ENCODE results near the gene CYSLTR1. TPM values are rescaled to one million over a fixed set of nuclear protein-coding genes. Genes with fewer than 3 reads are reported as not detected.
"Not testable (repeated sequence)": the region's sequence is repeated elsewhere in the genome, so short reads cannot be mapped to it uniquely, and the experiment has no call there.

CYSLTR1 gene
- polyA plus RNA-seq, 6 donors from 2014 or later: 39.5 to 58.7 (median 50.2) TPM

- peaks cover 0 to 16% of the 10 kb centered on the region in 2 donors for H3K36me3 Mint-ChIP-seq
- peaks cover 35 to 75% (median 59%) of the 10 kb centered on the region in 3 donors for H3K4me1 Mint-ChIP-seq
- H3K27me3 Mint-ChIP-seq: no peaks in the 10 kb centered on the region
- H3K4me3 Mint-ChIP-seq: peak overlapping the region in 2 of 8 donors; percentile 15 to 65
- H3K9me3 Mint-ChIP-seq: peaks cover 0 to 13% (median 0%) of the 10 kb centered on the region in 7 donors
- ATAC-seq (ENCODE audit: low read depth in 2 of 2) (no peak), DNase-seq (no peak)
- H3K27ac Mint-ChIP-seq: peak overlapping the region in 1 of 6 donors; percentile 65
These were observed 11.1 kb downstream of the CYSLTR1 start for GRCh38 chrX:78316265-78316664.

DNA sequence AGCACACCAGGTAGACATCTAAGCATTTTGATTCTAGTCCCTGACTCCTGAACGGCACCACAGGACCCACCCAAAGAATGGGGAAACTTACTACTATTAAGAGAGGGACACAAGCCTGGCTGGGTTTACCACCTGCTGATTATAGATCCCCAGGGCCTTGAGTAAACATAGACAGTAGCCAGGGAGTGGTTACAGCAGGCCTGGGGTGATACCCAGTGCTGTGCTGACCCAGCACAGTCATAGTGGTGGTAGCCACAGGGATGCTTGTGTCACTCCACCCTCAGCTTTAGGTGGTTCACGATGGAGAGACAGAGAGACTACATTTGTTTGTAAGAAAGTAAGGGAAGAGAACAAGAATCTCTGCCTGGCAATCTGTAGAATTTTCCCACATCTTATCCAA is 11.7 kb downstream of the CYSLTR1 start:
- H3K4me1 Mint-ChIP-seq: peaks cover 31 to 75% (median 58%) of the 10 kb centered on the region in 3 donors
- H3K27me3 Mint-ChIP-seq: no peaks in the 10 kb centered on the region
- peaks cover 0 to 13% (median 1%) of the 10 kb centered on the region in 7 donors for H3K9me3 Mint-ChIP-seq
- ATAC-seq (ENCODE audit: low read depth in 2 of 2) (no peak), DNase-seq (no peak)
- peak overlapping the region in 2 of 6 donors; percentile 3 to 71 for H3K27ac Mint-ChIP-seq
- H3K36me3 Mint-ChIP-seq: peaks cover 0 to 14% of the 10 kb centered on the region in 2 donors
- peak overlapping the region in 3 of 8 donors; percentile 10 to 45 (median 20) for H3K4me3 Mint-ChIP-seq

GRCh38 chrX:78314561-78314960 is 12.8 kb downstream of the CYSLTR1 start:
- H3K27ac Mint-ChIP-seq: peak overlapping the region in 5 of 6 donors; percentile 3 to 88 (median 66)
- DNase-seq (no peak), ATAC-seq (ENCODE audit: low read depth in 2 of 2) (no peak)
- H3K9me3 Mint-ChIP-seq: peaks cover 0 to 10% (median 5%) of the 10 kb centered on the region in 7 donors
- peaks cover 40 to 84% (median 60%) of the 10 kb centered on the region in 3 donors for H3K4me1 Mint-ChIP-seq
- peaks cover 0 to 19% of the 10 kb centered on the region in 2 donors for H3K36me3 Mint-ChIP-seq
- peak overlapping the region in 2 of 8 donors; percentile 28 to 49 for H3K4me3 Mint-ChIP-seq
- H3K27me3 Mint-ChIP-seq: no peaks in the 10 kb centered on the region

DNA sequence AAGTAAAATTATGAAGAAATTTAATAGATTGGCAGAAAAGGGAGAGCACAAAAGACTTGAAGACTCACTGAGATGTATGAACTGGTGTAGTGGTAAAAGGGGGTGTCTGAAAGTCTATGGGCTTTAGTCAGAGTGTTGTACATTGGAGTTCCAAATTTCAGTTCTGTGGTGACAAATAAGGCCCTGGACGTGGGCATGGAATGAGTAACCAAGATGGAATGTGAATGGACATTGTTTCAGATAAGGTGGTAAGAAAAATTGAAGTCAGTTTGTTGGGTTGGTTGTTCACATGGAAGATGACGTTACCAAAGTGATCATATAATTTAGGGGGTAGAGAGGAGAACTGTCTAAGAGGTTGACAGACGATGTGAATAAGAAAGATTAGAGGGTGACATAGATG is 13.9 kb downstream of the CYSLTR1 start:
- Mint-ChIP-seq H3K4me1 (peaks cover 36 to 90% (median 57%) of the 10 kb centered on the region in 3 donors), H3K27ac (peak overlapping the region in 1 of 6 donors; percentile 3), H3K36me3 (peaks cover 0 to 19% of the 10 kb centered on the region in 2 donors), H3K4me3 (no peak overlapping the region), H3K27me3 (no peaks in the 10 kb centered on the region), H3K9me3 (peaks cover 0 to 9% (median 5%) of the 10 kb centered on the region in 7 donors)
- ATAC-seq (ENCODE audit: low read depth in 2 of 2) (no peak), DNase-seq (no peak)

DNA sequence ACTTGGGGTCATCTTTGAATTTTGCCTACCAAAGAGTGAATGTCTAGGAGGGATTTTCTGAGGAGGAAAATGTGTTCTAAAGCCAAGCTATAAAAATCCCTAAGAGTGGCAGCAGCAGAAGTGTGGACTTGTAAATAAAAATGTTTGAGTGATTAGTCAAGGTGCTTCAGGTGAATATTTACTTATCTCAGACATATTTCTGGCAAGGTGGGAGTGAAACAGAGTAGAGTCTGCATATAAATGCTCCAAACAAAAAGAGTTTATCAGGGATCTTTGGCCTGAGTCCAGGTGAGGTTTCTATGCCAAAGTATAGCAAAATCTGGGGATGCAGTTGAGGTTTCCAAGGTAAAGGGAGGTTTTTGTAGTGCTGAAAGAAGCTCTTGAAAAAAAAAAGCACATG is 19.7 kb downstream of the CYSLTR1 start:
- H3K27ac Mint-ChIP-seq: peak overlapping the region in 3 of 6 donors; percentile 13 to 50 (median 41)
- peaks cover 13 to 49% (median 14%) of the 10 kb centered on the region in 3 donors for H3K4me1 Mint-ChIP-seq
- ATAC-seq (ENCODE audit: low read depth in 2 of 2) (no peak), DNase-seq (no peak)
- peaks cover 0 to 8% of the 10 kb centered on the region in 2 donors for H3K36me3 Mint-ChIP-seq
- H3K9me3 Mint-ChIP-seq: peaks cover 0 to 12% (median 4%) of the 10 kb centered on the region in 7 donors
- H3K27me3 Mint-ChIP-seq: no peaks in the 10 kb centered on the region
- H3K4me3 Mint-ChIP-seq: no peak overlapping the region

GRCh38 chrX:78303086-78303485 is 24.3 kb downstream of the CYSLTR1 start:
- H3K4me1 Mint-ChIP-seq: peaks cover 0 to 8% (median 4%) of the 10 kb centered on the region in 3 donors
- ATAC-seq (ENCODE audit: low read depth in 2 of 2) (no peak), DNase-seq (no peak)
- no peaks in the 10 kb centered on the region for H3K27me3 Mint-ChIP-seq
- peaks cover 0 to 24% of the 10 kb centered on the region in 2 donors for H3K36me3 Mint-ChIP-seq
- peaks cover 0 to 44% (median 26%) of the 10 kb centered on the region in 7 donors for H3K9me3 Mint-ChIP-seq
- H3K4me3 Mint-ChIP-seq: no peak overlapping the region
- peak overlapping the region in 1 of 6 donors; percentile 94 for H3K27ac Mint-ChIP-seq

- Mint-ChIP-seq H3K36me3 (peaks cover 0 to 24% of the 10 kb centered on the region in 2 donors), H3K9me3 (peaks cover 0 to 58% (median 36%) of the 10 kb centered on the region in 7 donors)
- ATAC-seq (ENCODE audit: low read depth in 2 of 2); DNase-seq; H3K4me3 Mint-ChIP-seq; H3K27ac Mint-ChIP-seq; H3K4me1 Mint-ChIP-seq; H3K27me3 Mint-ChIP-seq: not testable (repeated sequence)
These were observed 26.5 kb downstream of the CYSLTR1 start for GRCh38 chrX:78300933-78301332.

DNA sequence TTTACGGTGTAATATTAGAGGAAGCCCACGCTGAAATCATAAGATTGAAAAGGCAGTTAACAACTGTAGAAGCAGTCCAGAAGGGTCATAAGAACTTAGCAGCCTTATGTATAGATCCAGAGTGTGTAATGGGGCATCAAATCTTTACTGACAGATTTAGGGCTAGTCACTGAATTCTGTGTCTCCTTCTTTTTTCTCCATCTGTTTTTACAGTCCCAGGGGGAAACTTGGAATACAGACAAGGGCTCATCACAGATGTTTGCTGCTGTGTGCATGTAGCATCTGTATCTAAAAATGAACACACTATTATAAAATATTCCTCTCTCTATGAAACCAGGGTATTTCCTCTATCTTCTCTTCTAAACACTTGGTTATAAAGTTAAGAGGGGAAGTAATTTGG is 43.9 kb downstream of the CYSLTR1 start:
- no peaks in the 10 kb centered on the region for H3K27me3 Mint-ChIP-seq
- H3K4me3 Mint-ChIP-seq: no peak overlapping the region
- H3K27ac Mint-ChIP-seq: peak overlapping the region in 2 of 6 donors; percentile 28 to 69
- peaks cover 0 to 30% (median 12%) of the 10 kb centered on the region in 7 donors for H3K9me3 Mint-ChIP-seq
- no peak for ATAC-seq (ENCODE audit: low read depth in 2 of 2)
- H3K36me3 Mint-ChIP-seq: peaks cover 22 to 26% of the 10 kb centered on the region in 2 donors
- DNase-seq: no peak
- H3K4me1 Mint-ChIP-seq: peaks cover 0 to 8% (median 4%) of the 10 kb centered on the region in 3 donors

DNA sequence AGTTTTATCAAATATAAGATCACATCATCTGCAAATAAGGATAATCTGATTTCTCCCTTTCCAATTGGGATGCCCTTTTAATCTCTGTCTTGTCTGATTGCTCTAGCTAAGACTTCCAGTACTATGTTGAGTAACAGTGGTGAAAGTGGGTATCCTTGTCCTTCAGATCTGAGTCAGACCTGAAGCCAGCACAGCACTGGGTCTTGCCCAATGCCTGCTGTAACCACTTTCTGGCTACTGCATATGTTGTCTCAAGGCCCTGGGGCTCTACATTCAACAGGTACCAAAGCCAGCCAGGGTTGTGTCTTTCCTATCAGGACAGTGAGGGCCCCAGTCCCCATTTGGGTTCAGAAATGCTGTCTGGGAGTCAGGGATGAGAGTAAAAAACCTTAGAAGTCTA is 90.3 kb downstream of the CYSLTR1 start:
- ATAC-seq (ENCODE audit: low read depth in 2 of 2): no peak
- Mint-ChIP-seq H3K36me3 (no peaks in the 10 kb centered on the region), H3K9me3 (peaks cover 0 to 8% (median 3%) of the 10 kb centered on the region in 7 donors), H3K27ac (no peak overlapping the region), H3K4me3 (no peak overlapping the region), H3K4me1 (no peaks in the 10 kb centered on the region), H3K27me3 (no peaks in the 10 kb centered on the region)
- DNase-seq: no peak

DNA sequence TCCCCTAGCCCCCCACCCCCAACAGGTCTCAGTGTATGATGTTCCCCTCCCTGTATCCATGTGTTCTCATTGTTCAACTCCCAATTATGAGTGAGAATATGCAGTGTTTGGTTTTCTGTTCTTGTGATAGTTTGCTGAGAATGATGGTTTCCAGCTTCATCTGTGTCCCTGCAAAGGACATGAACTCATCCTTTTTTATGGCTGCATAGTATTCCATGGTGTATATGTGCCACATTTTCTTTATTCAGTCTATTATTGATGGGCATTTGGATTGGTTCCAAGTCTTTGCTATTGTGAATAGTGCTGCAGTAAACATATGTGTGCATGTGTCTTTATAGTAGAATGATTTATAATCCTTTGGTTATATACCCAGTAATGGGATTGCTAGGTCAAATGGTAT is 101.4 kb downstream of the CYSLTR1 start:
- not testable (repeated sequence) for H3K27ac Mint-ChIP-seq; H3K4me1 Mint-ChIP-seq; H3K27me3 Mint-ChIP-seq; H3K36me3 Mint-ChIP-seq; DNase-seq; ATAC-seq (ENCODE audit: low read depth in 2 of 2); H3K4me3 Mint-ChIP-seq
- peaks cover 0 to 41% (median 35%) of the 10 kb centered on the region in 7 donors for H3K9me3 Mint-ChIP-seq

Other genes with a start within 250 kb of the CYSLTR1 start
- 100 to 1,000 TPM; 325 to 587 (median 365) TPM for gene PGK1, start 223.4 kb downstream of the CYSLTR1 start, polyA plus RNA-seq (ENCODE audit: low read depth in 6 of 6)
- 10 to 100 TPM in 5 of 6 donors, 1 to 10 TPM in 1; 9.2 to 19.2 (median 12.7) TPM for gene TAF9B, start 188.0 kb downstream of the CYSLTR1 start, polyA plus RNA-seq (ENCODE audit: low read depth in 6 of 6)

Measured in naive B cell (primary cell).